ENCODE measurements around the gene CDCA7. TPM values are rescaled to one million over a fixed set of nuclear protein-coding genes. Genes with fewer than 3 reads are reported as not detected.

Gene CDCA7
- total RNA-seq, 2 donors from 2014 or later, result 0.29 to 0.97 TPM

GRCh38 chr2:173417802-173418201, 63.1 kb downstream of the CDCA7 start:
- DNase-seq, result no peak
- ATAC-seq, result no peak
- intact Hi-C loops (cut with DNase I), result no loop called here
